G401.6 (cell line): ENCODE data around the gene CACNA2D2.

Source experiments
- FAIRE-seq: peaks from 2 replicates; lab custom pipeline; 2012; peaks lifted over from hg19 to GRCh38; lab: Jason Lieb, UNC

Gene CACNA2D2

DNA sequence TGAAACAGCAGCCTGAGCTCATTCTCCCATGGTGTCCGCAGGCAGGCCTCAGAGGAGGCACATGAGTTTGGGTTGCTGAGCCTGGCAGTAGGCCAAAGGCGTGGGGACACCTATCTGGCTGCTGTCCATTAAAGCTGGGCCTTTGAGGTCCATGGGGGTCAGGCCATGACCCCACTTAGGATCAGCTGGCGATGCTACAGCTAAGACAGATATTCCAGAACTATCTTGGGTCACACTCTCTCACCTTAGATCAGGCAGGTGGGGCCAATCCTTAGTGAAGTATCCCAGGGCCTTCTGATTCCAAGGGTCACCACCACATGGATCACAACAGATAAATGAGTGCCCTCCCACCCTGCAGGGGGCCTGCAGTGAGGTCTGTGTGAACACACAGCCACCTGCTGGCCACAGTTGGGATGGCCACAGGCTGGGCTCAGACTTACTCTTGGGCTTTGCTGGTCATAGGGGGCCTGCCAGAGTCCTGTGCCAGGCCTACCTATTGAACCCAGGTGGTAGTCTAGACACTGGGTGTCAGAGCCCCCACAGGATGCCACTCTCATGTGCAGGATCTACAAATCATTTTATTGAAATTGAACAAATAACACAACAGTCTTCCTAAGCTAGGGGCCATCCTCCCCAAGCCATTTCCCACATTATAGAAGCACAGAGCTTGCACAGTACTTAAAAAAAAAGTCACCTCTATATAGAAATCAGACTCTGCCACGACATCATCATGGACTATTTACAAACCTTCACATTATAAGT is 178.9 kb downstream of the CACNA2D2 start:
- no peak for FAIRE-seq

DNA sequence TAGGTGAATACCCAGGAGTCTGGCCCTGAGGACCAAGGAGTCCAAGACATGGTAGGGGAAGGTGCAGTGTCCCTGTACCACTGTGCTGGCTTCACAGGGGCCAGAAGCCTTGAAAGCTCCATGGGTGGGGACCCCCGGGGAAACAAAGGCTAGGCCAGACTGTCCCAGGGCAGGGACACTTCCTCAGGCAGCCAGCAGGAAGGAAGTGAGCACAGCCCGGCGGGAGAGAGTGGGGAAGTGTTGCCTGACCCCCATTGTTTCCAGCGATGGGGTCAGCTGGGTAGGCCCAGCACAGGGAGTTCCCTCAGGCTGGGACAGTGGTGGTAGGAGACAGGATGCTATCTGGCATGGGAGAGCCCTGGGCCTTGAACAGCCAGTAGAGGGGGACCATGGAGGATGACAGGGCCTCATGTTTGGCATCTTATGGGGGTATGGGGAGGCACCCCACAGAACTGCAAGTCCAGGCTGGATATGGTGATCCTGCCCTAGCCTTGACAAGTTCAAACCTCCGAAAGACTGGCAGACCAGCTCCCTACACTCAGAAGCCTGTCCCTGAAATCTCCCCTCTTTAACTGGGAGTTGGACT is 179.7 kb downstream of the CACNA2D2 start:
- no peak for FAIRE-seq

- no peak for FAIRE-seq
Measured at GRCh38 chr3:50323092-50323600, 180.3 kb downstream of the CACNA2D2 start.

DNA sequence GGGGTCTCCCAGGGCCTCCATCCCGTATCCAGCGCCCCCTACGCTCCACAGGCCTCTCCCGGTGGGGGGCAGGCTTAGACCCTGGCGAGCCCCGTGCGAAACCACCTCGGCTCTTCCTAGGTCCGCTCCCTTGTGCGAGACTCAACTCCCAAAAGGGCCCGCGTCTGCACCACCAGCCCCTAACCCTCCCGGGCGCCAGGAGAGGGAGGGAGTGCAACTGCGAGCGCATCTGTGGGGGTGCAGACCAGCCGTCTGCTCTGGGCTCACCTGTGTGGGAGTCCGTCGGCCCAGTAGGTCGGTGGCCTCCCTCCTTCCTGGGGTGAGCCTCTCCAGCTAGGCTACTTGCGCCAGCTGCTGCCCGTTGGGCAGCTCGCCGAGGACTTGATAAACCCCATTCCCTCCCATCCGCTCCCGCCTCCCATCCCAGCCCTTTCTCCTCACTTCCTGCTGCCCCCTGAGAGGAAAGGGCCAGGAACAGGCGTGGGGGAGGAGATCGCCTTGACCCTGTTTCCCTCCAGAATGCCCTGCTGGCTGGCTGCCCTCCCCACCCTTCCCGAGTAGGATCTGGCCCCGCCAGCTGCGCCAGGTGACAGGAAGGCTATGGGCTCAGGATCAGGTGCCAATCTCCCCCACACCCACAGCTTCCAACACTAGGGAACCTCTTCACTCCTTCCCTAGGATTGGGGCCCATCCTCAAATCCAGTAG is 180.9 kb downstream of the CACNA2D2 start, which contains the start of gene HYAL2:
TSS of gene HYAL2 (minus strand) at position 360 of the 706 bp plus-strand sequence. CDS start 2,256 bp downstream, outside the sequence.
- no peak for FAIRE-seq

GRCh38 chr3:50322115-50322385 is 181.4 kb downstream of the CACNA2D2 start:
- FAIRE-seq: no peak

DNA sequence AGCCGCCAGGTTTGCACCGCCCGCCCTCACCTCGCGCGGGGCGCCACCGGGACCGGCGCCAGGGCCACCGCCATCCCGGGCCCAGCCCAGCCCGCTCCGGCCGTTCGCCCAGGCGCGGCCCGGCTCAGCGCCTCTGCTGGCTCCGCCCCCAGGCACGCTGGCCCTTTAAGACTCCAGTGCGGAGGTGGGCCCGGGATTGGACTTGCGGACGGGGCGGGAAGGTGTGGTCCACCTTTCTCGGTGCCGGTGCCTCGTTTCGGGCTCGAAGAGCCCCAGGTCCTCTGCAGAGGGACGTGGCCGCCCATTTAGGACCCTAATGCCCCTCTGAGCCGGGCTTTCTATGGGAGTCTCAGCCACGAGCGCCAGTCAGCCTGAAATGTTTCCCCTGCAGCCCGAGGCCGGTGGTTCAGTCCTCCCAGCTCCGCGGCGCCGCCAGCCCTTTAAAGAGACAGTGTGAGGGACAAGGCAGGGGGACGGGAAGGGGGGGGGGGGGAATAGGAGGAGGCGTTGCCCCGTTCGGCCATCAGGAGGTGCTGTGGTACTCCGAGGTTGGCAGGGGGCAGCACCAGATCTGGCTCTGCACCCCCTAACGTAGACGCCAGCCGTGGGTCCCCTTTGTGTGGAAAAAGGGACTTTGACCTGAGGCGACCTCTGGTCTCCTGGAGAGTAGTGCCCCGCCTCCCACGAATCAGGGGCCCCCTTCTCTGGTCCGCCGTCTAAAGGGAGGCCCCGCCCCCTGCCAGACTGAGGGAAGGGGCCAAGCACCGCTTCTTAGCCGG is 181.9 kb downstream of the CACNA2D2 start:
- FAIRE-seq: no peak

GRCh38 chr3:50320853-50321335 is 182.5 kb downstream of the CACNA2D2 start:
- FAIRE-seq: no peak

DNA sequence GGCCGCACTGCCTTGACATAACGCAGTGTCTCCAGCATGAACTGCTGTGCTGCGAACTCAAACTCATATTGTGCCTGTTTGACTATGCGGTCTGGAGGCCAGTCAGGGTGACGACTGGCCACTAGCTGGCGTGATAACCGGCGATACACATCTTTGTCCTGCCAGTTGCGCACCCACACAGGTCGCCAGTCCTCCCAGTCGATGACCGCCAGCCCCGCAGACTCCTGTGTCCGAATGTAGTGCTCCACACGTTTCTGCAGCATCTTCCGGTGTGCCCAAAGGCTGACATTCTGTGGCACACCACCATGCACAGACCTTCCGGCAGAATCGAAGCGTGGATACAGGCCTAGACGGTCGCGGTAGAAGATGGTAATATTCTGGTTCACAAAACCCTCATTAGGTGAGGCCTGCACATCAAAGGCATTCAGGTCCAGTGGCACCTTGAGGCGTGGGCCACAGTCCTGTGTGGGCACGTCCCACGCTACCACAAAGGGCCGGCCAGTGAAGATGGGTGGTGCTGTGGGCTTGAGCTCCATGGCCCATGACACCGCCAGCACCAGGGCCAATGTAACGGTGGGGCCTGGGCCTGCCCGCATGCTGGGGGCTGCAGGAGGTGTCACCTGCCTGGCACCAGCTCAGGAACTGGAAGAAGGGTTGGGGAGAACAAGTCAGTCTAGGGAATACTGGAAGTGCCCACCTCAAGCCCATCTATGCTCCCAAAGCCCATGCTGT is 183.4 kb downstream of the CACNA2D2 start:
- no peak for FAIRE-seq

DNA sequence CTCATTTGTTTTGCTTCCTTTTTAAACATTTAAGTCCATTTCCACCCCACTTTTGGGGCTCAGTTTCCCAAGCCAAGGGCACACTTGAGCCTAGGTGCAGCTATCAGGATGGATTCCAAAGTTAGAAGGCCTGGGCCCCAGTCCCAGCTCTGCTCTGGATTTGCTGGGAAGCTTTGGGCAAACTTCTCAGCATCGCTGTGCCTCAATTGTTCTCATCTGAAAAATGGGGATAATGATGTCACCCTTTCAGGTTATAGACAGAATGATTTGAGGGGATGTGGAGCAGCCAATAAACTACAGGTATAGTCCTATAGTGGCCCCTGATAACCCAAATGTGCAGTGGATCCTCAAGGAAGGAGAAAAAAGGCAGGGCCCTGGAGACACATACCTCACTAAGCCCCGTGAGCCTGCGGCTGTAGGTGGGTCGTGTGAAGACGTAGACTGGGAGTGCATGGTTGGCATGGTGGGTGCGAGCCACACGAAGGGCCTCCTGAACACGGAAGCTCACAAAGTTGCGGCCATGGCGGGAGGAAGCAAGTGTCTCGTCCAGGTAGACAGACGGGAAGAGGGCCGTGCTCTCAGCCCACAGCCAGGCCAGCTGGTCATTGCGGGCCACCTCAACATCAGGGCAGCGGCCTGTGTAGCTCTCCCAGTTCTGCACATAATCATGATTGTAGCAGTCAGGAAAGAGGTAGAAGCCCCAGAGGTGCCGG is 184.1 kb downstream of the CACNA2D2 start:
- no peak for FAIRE-seq

- FAIRE-seq: no peak
Measured at GRCh38 chr3:50318615-50319014, 184.8 kb downstream of the CACNA2D2 start.

GRCh38 chr3:50318163-50318562 is 185.3 kb downstream of the CACNA2D2 start:
- FAIRE-seq: no peak

DNA sequence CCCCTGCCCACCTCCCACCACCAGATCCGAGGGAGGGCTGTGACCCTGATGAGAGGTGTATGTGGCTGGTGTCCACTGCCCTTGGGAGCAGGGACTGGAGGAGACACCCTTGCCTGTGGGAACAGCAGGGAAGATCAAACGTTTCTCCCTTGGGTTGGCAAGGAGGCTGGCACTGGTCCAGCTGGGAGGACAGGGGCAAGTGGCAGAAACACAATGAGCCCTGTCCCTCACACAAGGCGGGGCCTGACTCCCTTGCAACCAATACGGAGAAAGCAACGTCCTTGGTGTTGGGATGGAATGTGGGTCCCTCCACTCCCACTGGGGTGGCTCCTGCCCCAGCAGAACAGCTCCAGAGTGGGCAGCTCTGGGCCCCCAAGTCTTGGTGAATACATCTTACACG is 186.1 kb downstream of the CACNA2D2 start:
- FAIRE-seq: no peak

DNA sequence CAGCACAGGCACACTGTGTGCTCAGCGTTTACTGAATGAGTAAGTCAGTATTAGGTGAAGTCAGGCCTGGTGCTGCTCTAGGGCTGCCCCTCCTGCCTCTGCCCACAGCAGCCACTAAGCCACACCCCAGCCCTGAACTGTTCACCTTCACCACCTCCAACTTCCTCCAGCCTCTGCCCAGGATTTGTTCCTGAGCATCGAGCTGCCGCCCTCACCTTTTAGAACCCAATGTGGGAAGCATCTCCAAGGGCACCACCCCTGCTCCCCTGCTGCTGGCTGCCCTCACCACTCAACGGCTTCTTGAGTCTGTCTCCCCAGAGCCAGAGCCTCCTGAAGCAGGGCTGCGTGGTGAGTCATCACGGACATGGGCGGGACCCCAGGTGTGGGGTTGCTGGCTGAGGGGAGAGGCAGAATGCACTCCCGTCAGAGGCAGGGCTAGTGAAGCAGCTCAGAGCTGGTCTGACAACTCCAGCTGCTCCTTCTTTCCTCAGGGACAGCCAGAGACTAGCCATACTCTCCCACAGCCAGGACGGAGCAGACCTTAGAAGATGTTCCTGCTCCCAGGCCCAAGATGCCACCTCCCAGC is 186.7 kb downstream of the CACNA2D2 start:
- no peak for FAIRE-seq

GRCh38 chr3:50314816-50315215 is 188.6 kb downstream of the CACNA2D2 start:
- no peak for FAIRE-seq

DNA sequence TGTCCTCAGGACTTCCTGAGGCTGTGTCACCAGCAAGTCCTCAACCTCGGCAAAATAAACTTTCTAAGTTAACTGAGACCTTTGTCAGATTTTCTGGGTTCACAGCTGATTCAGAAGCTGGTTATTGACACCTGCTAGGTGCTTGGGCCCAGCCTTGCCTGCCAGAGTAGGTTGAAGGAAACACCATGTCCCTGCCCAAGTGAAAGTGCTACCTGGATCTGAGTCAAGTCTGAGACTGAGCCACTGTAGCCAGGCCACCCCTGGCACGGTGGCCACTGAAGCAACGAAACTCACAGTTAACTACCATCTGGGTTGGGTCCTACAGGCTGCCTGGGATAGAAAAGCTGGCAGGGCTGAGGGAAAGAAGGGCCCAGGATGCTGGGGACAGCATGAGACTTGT is 189.1 kb downstream of the CACNA2D2 start:
- no peak for FAIRE-seq
